HG03175 (cell line): Measurements from ENCODE around the gene INKA2.
A peak's percentile ranks its signal among the peaks of the same experiment; 100 is the strongest.

Experiments
- ATAC-seq: cut with Tn5 transposase; IDR thresholded peaks from one replicate; pipeline ENCODE4 v1.9.1; 2021; ENCODE audit warnings: mild to moderate bottlenecking, moderate library complexity; ENCODE audit not compliant: unreplicated experiment

INKA2 gene

DNA sequence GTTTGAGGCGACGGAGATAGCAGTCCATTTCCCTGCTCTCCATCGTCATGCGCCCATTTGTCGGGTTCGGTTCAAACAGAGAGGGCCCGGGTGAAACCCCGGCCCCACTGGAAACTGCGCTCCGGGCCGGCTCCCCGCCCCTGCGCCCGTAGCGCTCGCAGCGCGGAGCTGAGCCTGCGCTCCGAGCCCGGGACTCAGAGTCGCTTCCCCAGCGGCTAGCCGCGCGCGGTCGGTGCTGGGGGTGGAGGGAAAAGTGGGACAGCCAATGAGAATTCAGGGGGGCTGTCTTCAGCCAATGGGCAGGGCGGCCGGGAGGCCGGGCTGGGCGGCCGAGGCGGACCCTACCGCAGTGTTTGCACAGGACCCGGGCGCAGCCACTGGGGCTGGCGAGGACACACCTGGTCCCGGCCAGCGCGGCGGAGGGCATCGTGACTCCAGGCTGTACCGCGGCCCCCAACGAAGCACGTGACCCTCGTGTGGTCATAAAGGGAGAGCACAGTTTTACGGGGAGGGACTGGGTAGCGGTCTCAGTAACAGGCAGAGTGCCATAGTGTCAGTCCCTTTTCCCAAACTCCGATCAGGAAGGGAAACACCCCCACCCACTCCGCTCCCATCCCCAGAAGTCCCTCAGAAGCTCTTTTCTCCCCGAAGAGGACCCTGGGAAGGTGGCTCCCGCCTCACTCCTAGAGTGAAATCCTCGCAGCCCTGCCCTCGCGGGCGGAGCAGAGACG lies at the start of gene INKA2:
TSS of gene INKA2 (minus strand) at position 202 of the 731 bp plus-strand sequence. CDS start at position 49, 153 bp downstream.
- ATAC-seq = peak; percentile 81

DNA sequence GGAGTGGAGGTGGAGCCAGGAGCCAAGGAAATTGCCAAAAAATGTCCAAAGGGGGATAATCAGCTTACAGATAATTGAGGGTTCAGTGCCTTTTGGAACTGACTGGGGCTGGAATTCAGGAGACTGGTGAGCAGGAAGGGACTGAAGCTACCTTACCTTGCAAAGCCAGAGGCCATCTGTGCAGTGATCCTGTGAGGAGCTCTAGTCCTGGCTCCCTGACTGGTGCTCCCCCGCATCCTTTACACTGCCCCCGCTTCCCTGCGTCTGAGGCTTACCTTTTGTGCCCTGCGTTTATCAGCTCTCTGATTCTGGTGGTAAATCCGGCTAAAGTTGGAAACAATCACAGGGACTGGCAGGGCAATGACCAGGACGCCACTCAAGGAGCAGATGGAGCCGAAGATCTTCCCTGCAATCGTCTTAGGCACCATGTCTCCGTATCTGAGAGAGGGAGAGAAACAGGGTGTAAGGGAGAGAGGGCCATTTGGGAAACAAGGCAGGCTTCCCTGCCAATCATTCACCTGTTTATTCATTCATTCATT lies 47.5 kb upstream of the INKA2 start:
- ATAC-seq = no peak

DNA sequence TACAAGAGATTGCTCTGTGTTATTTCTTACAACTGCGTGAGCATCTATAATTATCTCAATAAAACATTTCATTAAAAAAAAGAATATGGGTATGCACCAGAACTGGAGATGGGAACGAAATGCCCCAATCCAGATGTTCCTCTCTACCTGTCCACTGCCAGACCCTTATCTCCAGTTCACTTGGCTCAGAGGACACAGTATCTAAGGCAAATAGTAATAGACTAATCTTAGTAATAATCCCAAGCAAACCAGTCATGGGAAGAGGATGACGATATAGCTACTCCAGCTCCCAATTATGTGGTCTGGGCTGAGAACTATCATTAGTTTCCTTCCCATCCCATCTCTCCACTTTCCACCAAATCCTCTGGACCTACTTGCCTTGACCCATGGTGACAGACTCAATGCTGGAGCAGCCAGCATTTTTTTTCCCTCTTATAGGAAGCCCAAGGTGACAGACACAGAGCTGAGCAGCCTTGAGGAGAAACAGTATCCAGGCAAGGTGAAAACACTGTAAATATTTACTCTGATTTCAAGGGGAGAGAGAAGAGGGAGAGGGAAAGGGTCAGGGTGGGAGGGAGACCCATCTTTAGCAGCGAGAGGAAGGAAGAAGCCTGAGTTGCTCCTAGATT lies 45.2 kb upstream of the INKA2 start:
- ATAC-seq = no peak

DNA sequence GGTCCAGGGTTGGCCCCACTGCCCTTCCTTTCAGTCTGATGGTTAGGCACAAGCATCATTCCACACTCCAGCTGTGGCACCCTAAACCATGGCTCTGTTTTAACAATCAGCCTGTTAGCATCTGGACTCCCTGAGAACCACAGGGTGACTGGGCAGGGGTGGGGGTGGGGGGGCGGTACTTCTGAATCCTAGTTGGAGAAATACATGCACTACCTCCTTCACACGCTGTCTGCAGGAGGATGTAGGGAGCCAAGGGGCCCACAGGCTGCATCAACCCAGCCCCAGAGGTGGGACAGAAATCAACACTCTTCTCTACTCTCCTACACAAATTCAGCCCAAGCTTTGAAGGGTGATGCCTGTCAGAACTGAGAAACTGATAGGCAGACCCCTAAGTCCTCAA lies 40.4 kb upstream of the INKA2 start:
- ATAC-seq = no peak

DNA sequence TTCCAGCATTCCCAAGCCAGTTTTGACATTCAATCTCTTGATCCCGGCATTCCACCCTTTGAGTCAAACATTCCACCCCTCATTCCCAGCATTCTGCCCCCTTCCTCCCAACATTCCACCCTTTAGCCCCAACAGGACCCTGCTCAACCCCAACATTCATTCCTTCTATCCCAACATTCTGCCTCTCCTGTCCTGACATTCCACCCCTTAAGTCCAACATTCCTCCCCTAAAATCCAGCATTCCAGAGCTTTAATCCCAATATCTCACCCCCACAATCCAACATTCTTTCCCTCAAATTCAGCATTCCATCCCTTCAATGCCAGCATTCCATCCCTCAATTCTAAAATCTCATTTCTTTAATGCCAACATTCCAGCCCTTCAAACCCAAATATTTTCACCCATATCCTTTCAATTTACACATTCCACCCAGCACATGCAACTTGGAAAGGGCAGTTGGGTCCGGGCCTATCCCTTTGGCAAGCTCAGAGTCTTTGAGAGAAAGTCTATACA lies 39.4 kb upstream of the INKA2 start:
- ATAC-seq = no peak

DNA sequence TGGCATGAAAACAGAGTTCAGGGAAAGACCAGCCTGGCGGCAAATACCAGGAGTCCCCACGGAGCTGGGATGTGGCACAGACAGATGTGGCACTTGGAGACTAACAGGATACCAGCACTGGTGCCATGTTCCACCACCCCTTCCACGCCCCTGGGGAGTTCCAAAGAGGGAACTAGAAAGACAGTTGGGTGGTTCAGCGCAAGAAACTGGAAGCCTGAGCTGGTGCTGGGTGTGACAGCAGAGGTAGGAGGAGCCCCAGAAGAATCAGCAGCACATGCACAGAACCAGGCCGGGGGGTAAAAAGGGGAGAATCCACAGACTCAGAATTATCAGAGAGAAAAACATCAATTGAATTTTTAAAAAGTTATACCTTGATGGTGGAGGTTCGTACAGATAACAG lies 38.9 kb upstream of the INKA2 start:
- ATAC-seq = no peak

DNA sequence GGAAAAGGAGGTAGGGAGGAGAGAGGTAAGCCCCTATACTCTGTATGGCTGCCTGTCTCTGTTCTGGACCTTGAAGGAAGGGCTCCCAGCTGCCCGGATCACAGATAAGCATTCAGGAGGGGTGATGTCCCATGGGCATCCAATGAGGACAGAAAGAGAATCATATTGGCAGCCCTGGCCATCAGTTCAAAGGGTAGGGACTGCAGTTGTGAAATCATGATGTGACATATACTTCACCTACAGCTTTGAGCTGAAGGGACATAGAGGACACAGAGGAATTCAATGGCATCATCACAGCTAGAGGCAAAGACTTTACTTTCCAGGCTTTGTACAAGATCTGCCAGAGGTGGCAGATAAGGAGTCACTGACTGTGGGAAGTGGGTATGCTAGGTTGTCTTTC lies 38.1 kb upstream of the INKA2 start:
- ATAC-seq = no peak

DNA sequence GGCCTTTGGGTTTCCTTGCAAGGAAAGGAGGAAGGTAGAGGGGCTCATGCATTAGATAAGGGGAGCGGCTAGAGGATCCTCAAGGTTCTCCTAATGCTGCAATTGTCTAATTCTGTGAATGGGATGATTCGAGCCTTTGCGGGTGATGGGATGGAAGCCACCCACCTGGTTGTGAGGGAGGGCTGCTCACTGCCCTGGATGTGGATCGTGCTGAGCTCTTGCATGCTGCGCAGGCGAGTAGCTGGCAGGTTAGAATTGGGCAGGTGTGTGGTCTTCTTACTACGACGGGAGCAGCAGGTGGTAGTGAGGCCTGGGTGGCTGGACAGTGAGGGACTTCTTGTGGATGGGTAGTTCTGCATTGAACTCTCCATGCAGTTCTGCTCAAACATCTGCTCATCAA lies 37.7 kb upstream of the INKA2 start:
- no peak for ATAC-seq

DNA sequence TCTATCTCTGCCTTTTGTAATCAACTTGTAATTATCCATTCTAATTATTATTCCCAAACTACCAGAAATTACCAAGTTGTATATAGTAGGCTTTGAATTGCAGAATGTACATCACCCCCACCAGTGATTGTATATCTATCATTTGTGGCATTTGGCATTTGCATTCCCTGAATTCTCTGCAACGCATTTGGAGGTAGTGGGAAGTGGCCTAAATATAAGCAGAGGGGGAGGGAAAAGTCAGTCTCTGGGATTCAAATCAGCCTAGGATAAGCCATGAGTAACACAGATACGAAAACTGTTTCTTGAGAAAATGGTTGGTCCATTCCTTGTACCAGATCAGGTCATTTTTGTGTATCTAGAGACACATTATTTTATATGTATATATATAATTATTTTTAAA lies 37.2 kb upstream of the INKA2 start:
- ATAC-seq = no peak

DNA sequence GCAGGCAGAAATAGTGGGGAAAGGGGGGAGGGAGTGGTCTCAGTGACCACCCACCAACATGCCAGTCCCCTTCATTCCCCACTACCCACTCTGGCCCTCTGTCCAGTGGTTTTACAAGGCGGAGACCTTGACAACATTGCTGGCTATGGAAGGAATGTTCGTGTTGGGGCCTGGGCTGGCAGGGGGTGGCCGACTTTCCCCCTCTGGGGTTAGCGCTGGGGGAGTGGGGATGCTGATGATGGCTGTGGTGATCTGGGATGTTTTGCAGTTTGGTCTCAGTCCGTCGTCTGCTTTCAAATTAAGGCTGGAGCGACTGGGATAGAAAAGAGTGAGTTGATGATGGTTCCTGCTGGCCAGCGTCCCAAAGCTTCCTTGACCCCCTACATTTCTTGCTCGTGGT lies 36.8 kb upstream of the INKA2 start:
- ATAC-seq = no peak

DNA sequence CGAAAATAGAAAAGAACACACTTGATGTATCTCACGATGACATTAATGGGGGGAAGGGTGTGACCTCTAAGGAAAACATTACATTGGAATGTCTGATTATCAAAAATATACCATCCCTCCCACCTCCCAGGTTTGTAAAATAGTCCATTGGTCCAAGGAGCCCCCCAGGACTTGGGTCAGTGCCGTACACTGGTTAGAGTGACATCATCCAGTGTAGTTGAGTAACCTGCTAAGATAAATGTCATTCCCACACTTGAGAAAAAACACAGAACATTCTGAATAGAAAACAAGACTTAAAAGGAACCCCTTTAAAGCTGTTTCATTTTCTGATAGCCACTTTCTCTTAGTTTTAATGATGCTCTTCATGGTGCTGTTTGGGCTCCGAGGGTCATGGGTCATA lies 31.7 kb upstream of the INKA2 start:
- ATAC-seq = no peak

DNA sequence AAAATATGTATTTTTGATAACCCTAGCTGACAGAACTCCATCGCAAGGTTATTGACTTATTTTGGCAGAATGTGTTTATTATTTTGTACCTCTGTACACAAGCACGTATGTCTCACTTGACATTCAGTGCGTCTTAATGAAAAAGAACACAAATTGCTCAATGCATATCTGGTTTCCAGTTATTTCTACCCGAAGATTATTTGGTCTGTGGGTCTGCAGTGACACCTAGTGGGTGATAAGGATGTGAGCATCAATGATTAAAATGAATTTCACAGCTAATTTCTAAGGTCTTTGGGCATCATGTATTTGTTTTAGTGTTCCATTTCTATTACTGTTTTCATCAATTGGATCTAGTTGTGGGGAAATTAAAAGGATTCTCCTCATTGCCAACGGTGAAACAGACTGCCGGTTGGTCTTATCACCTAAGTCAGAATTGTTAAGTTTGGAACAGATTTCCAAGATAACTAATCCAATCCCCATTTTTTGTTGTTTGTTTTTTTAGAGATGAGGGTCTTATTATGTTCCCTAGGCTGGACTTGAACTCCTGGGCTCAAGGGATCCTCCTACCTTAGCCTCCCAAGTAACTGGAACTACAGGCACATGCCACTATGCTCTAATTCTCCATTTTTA lies 30.4 kb upstream of the INKA2 start:
- ATAC-seq = no peak

DNA sequence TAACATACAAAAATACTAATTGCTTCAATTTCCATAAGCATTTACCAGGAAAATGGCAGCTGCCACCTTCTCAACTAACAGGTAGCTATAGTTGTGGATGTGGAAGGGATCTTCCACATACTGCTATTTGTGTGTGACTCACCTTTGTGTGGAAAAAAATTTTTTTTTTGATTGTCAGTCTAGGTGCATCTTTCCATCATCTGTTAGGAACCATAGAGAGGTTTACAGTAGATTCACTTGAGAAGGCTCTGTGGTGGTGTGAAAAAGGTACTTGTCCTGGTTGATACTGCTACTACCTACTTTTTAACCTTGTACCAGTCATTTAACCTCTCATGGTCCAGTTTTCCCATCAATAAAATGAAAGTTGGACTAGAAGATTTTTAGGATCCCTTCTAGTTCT lies 29.4 kb upstream of the INKA2 start:
- no peak for ATAC-seq

DNA sequence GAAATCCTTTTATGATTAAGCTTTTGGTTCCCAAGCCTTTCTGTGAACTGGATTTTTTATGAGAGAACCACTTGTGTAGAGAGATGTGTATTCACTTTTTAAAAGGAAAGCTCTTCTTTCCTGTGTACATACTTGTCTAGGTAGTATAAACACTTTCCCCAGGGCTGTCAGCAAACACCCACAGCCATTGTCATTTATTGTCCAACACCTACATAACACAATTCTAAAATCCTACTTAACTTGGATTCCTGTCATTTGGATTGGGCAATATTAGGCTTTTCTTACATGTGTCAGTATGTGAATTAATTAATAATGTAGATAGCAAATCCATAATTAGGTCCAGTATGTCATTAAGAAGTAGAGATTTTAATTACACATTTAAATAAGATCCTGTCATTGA lies 28.8 kb upstream of the INKA2 start:
- no peak for ATAC-seq

DNA sequence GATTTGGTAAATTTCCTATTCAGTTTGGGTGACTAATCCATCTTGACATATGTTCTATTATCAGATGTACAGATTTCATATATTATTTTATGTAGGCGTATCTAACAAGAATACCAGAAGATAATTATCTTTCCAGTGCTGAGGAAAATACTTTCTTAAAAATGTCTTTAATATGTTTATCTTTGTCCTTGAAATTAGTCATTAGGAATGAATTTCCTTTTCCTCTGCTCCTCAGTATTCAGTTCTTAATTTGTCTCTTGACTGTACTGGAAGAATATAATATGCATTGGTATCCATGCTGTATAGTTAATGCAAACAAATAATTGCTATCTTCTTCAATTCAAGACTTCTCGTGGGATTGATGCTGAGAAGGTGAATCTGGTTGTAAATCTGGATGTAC lies 23.1 kb upstream of the INKA2 start:
- no peak for ATAC-seq

DNA sequence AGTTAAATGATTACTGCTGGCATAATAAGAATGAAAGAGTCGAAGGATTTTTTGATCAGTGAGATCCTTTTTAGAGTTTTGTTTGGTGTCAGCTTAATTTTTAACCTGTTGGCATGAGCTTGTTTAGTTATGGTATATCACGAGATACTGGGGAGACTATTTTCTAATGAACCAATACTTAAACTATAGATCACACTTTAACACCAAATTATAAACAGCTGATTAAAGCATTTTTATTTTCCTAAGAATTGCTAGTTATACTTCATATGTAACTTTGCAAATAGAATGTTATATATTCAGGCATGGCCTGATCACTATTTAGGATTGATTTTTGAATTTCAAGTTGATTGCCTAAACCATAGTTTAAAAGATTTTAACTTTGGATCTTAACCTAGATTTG lies 22.5 kb upstream of the INKA2 start:
- ATAC-seq = no peak

DNA sequence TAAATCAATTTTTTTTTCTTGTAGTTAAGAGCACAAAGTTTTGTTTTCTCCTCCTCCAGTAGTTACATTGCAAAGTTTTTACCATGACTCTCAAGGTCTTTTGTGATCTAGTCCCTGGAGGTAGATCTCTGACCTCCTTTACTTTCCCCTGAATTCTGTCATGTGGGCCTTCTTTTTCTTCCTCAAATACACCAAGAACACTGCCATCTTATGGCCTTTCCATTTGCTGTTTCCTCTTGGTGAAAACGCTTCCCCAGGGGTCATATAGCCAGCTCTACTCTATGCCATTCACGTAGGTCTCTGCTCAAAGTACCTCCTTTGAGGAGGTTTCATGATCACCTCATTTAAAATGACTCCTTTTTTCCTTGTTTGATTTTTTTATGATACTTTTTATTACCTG lies 19.2 kb upstream of the INKA2 start:
- no peak for ATAC-seq

DNA sequence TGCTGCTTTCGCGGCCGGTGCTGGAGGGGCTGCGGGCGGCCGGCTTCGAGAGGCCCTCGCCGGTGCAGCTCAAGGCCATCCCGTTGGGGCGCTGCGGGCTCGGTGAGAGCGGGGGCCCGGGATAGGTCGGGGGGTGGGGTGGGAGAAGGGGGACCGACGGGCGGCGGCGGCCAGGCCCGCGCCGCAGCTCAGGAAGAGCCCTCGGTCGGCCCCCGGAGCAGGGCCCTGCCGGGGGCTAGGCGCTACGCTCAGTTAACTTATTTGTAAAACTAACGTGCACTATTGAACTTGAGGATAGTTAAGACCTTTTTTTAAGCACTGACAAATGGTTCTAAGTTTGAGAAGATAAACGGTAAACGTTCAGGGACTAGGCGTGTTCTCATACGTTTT lies 16.9 kb upstream of the INKA2 start:
- peak; percentile 20 for ATAC-seq

DNA sequence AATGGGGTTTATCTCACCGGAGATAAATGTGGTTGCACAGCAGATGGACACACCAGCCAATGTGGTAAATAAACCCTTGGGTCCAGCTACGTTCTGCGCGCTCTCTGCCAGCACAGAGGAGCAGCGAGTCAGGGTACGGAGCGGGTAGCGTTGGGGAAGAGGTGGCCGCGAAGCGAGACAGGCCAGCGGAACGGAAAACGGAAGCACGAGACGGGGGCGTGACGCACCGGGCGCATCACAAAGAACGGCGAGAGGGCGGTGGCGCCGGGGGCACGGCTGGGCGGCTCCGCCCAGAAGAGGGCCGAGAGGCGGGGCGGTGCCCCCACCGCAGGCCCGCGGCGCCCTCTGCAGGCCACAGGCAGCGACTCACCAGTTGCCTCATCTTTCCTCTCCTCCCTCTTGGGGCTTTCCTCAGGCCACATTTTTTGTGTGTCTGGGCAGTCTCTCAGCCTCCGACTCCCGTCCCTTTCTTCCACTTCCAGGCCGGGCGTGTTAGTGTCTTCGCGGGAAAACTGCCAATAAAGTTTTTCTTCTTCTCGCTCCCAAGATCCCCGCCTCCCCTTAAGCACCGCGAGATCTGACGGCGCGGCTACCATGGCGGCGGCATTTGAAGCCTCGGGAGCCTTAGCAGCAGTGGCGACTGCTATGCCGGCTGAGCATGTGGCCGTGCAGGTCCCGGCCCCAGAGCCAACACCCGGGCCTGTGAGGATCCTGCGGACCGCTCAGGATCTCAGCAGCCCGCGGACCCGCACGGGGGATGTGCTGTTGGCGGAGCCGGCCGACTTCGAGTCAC lies 16.3 kb upstream of the INKA2 start, which contains the start of gene DDX20:
TSS of gene DDX20 (plus strand) at position 571 of the 793 bp plus-strand sequence. CDS start at position 595, 24 bp downstream.
- ATAC-seq = peak; percentile 92

DNA sequence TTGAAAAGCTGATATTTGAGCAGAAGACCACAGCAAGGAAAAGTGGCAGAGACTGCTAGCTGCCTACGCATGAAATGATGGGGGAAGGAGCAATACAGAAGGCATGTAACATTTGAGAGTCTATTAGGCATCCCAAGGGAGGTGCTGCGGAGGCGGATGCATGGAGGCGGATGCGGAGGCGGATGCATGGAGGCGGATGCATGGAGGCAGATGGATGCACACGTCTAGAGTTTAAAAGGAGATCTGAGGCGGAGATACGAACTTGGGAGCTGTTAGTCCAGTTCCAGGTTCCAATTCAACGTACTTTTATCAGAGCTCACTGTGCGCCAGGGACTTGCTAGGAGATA lies 15.8 kb upstream of the INKA2 start:
- peak; percentile 0 for ATAC-seq
